ENCODE data around the gene ADGRL1. TPM values are rescaled to one million over a fixed set of nuclear protein-coding genes. Genes with fewer than 3 reads are reported as not detected.
"Not testable (repeated sequence)": the region's sequence is repeated elsewhere in the genome, so short reads cannot be mapped to it uniquely, and the experiment has no call there.

ADGRL1 gene
- total RNA-seq, 1 experiment from 2014 or later = 117 TPM

- H2BK12ac ChIP-seq (ENCODE audit: insufficient read length, low read depth, low read length) = no peak overlapping the region
- no peaks in the 10 kb centered on the region for H3K23me2 ChIP-seq (ENCODE audit: insufficient read length, low read depth, low read length, poor library complexity, severe bottlenecking)
- H3T11ph ChIP-seq (ENCODE audit: low read length) = no peak overlapping the region
- H3K14ac ChIP-seq (ENCODE audit: insufficient read depth, low read length) = no peak overlapping the region
- H3K9me3 ChIP-seq (ENCODE audit: control insufficient read depth, low read depth, low read length) = no peaks in the 10 kb centered on the region
- no peak for DNase-seq
- no peak overlapping the region for H4K91ac ChIP-seq (ENCODE audit: insufficient read length, low read depth, low read length)
- H3K79me1 ChIP-seq (ENCODE audit: insufficient read depth, low read depth, low read length, poor library complexity, severe bottlenecking) = no peaks in the 10 kb centered on the region
- no peaks in the 10 kb centered on the region for H3K4me1 ChIP-seq (ENCODE audit: insufficient read depth, low read length)
- no peak overlapping the region for H2AK5ac ChIP-seq (ENCODE audit: insufficient read length, low read length)
- no peak overlapping the region for H3K27ac ChIP-seq (ENCODE audit: insufficient read length, low read depth, low read length)
- H3K9ac ChIP-seq (ENCODE audit: extremely low read depth, insufficient read length, low read length) = no peak overlapping the region
- H3K27me3 ChIP-seq (ENCODE audit: insufficient read depth, low read length) = no peaks in the 10 kb centered on the region
- H3K27me3 Mint-ChIP-seq (ENCODE audit: low read depth) = peaks cover 6% of the 10 kb centered on the region
- no peak overlapping the region for H2AFZ ChIP-seq (ENCODE audit: low read length)
- TF ChIP-seq CTCF (conservative IDR thresholded peaks at IDR 0.05) = no peak
- no peak overlapping the region for H3K4me2 ChIP-seq (ENCODE audit: insufficient read depth, insufficient read length, low read length)
- no peak overlapping the region for H2BK5ac ChIP-seq (ENCODE audit: insufficient read length, low read length)
- no peak overlapping the region for H3K4ac ChIP-seq (ENCODE audit: low read depth, low read length)
- H4K20me1 ChIP-seq (ENCODE audit: control insufficient read depth, insufficient read depth, insufficient read length) = no peaks in the 10 kb centered on the region
- no peaks in the 10 kb centered on the region; a peak in 1 of 7 replicates for H3K36me3 Mint-ChIP-seq (ENCODE audit: insufficient read depth in 1 of 3, low read depth in 3 of 3)
- H3K4me3 Mint-ChIP-seq = no peak overlapping the region
- H3K79me2 ChIP-seq (ENCODE audit: insufficient read depth, low read length) = no peaks in the 10 kb centered on the region
- no peak overlapping the region for H4K5ac ChIP-seq (ENCODE audit: insufficient read length, low read depth, low read length)
- no peak overlapping the region for H2BK15ac ChIP-seq (ENCODE audit: low read depth, low read length)
- no peak overlapping the region for H3K23ac ChIP-seq (ENCODE audit: insufficient read length, low read depth, low read length)
- no peaks in the 10 kb centered on the region; a peak in 1 of 4 replicates for H3K4me1 Mint-ChIP-seq
- no peak overlapping the region for H2BK120ac ChIP-seq (ENCODE audit: low read depth, low read length, poor library complexity, severe bottlenecking)
- H2BK20ac ChIP-seq (ENCODE audit: low read depth, low read length, poor library complexity, severe bottlenecking) = no peak overlapping the region
- H3K9me3 Mint-ChIP-seq = peaks cover under 1 to 2% of the 10 kb centered on the region in 2 experiments; a peak in 3 of 5 replicates
- H3K56ac ChIP-seq (ENCODE audit: insufficient read length, low read depth, low read length) = no peak overlapping the region
- no peak overlapping the region for H3K27ac Mint-ChIP-seq
- WGBS (ENCODE audit: extremely low coverage, insufficient read length, low lambda C conversion rate) = no CpG with 5 or more reads among the region's 5 CpGs
- no peak overlapping the region for H3K18ac ChIP-seq (ENCODE audit: insufficient read length, low read depth, low read length)
- H4K8ac ChIP-seq (replicated peaks; ENCODE audit: insufficient read length, low read depth, low read length) = no peak overlapping the region
These were observed 31.3 kb upstream of the ADGRL1 start for GRCh38 chr19:14237014-14237941.

- not testable (repeated sequence) for H3K23ac ChIP-seq (ENCODE audit: insufficient read length, low read depth, low read length); H3K23me2 ChIP-seq (ENCODE audit: insufficient read length, low read depth, low read length, poor library complexity, severe bottlenecking); H3K27me3 ChIP-seq (ENCODE audit: insufficient read depth, low read length); H3K27me3 Mint-ChIP-seq (ENCODE audit: low read depth); H2BK15ac ChIP-seq (ENCODE audit: low read depth, low read length); H3K9ac ChIP-seq (ENCODE audit: extremely low read depth, insufficient read length, low read length); H3K4ac ChIP-seq (ENCODE audit: low read depth, low read length); H3K27ac ChIP-seq (ENCODE audit: insufficient read length, low read depth, low read length); H3K56ac ChIP-seq (ENCODE audit: insufficient read length, low read depth, low read length); H3K4me1 ChIP-seq (ENCODE audit: insufficient read depth, low read length); H3T11ph ChIP-seq (ENCODE audit: low read length); H4K8ac ChIP-seq (replicated peaks; ENCODE audit: insufficient read length, low read depth, low read length); H3K18ac ChIP-seq (ENCODE audit: insufficient read length, low read depth, low read length); H4K20me1 ChIP-seq (ENCODE audit: control insufficient read depth, insufficient read depth, insufficient read length); H3K14ac ChIP-seq (ENCODE audit: insufficient read depth, low read length); H2AK5ac ChIP-seq (ENCODE audit: insufficient read length, low read length); H3K4me3 Mint-ChIP-seq; H3K9me3 ChIP-seq (ENCODE audit: control insufficient read depth, low read depth, low read length); H3K9me3 Mint-ChIP-seq; H3K27ac Mint-ChIP-seq; H3K4me2 ChIP-seq (ENCODE audit: insufficient read depth, insufficient read length, low read length); H2BK20ac ChIP-seq (ENCODE audit: low read depth, low read length, poor library complexity, severe bottlenecking); H3K79me2 ChIP-seq (ENCODE audit: insufficient read depth, low read length); DNase-seq; H4K5ac ChIP-seq (ENCODE audit: insufficient read length, low read depth, low read length); H2BK5ac ChIP-seq (ENCODE audit: insufficient read length, low read length); H2BK12ac ChIP-seq (ENCODE audit: insufficient read length, low read depth, low read length); H4K91ac ChIP-seq (ENCODE audit: insufficient read length, low read depth, low read length); H2BK120ac ChIP-seq (ENCODE audit: low read depth, low read length, poor library complexity, severe bottlenecking); H3K36me3 Mint-ChIP-seq (ENCODE audit: insufficient read depth in 1 of 3, low read depth in 3 of 3); H3K79me1 ChIP-seq (ENCODE audit: insufficient read depth, low read depth, low read length, poor library complexity, severe bottlenecking); H2AFZ ChIP-seq (ENCODE audit: low read length)
- peaks cover 6 to 17% of the 10 kb centered on the region in 2 experiments for H3K4me1 Mint-ChIP-seq
- no CpG with 5 or more reads among the region's 4 CpGs for WGBS (ENCODE audit: extremely low coverage, insufficient read length, low lambda C conversion rate)
These were observed 27.0 kb upstream of the ADGRL1 start for GRCh38 chr19:14232945-14233344.

Measured in H9 (cell line).